ENCODE measurements around the gene LRRC52.

- TF ChIP-seq CTCF (IDR thresholded peaks at IDR 0.05; ENCODE audit: control extremely low read depth in 1 of 3, insufficient read depth in 1 of 3, low read depth in 1 of 3, low read length in 3 of 3) (no peak), EZH2 (IDR thresholded peaks at IDR 0.05; ENCODE audit: low read depth, low read length, severe bottlenecking) (no peak), SRF (IDR thresholded peaks at IDR 0.05; ENCODE audit: low read depth, low read length) (no peak), YY1 (IDR thresholded peaks at IDR 0.05; ENCODE audit: low read depth, low read length) (no peak), POLR2A (IDR thresholded peaks at IDR 0.05; ENCODE audit: control extremely low read depth in 1 of 2, low read depth in 2 of 2, low read length in 2 of 2) (no peak), TCF12 (IDR thresholded peaks at IDR 0.05; ENCODE audit: low read depth, low read length) (no peak), POLR2AphosphoS5 (IDR thresholded peaks at IDR 0.05; ENCODE audit: low read depth, low read length) (no peak), CBX5 (IDR thresholded peaks at IDR 0.05; ENCODE audit: low read depth, low read length) (no peak), CHD1 (IDR thresholded peaks at IDR 0.05; ENCODE audit: low read depth, low read length) (no peak), MAFK (IDR thresholded peaks at IDR 0.05; ENCODE audit: low read depth, low read length) (no peak), EGR1 (IDR thresholded peaks at IDR 0.05; ENCODE audit: borderline replicate concordance, low read depth, low read length) (no peak), MAX (IDR thresholded peaks at IDR 0.05) (no peak)
Observed at GRCh38 chr1:165544996-165545395, 1.2 kb downstream of the LRRC52 start.
